GM20431 (cell line): ENCODE results near the gene MESP2.

Experiments
- in situ Hi-C: fragments of 300-500 bp; cut with MseI, MboI; formaldehyde crosslinking; loops from one replicate; pipeline ENCODE4 v1.15.0; 2020; ENCODE audit warnings: low sequenced_read_pairs; ENCODE audit not compliant: unreplicated experiment

MESP2 gene

DNA sequence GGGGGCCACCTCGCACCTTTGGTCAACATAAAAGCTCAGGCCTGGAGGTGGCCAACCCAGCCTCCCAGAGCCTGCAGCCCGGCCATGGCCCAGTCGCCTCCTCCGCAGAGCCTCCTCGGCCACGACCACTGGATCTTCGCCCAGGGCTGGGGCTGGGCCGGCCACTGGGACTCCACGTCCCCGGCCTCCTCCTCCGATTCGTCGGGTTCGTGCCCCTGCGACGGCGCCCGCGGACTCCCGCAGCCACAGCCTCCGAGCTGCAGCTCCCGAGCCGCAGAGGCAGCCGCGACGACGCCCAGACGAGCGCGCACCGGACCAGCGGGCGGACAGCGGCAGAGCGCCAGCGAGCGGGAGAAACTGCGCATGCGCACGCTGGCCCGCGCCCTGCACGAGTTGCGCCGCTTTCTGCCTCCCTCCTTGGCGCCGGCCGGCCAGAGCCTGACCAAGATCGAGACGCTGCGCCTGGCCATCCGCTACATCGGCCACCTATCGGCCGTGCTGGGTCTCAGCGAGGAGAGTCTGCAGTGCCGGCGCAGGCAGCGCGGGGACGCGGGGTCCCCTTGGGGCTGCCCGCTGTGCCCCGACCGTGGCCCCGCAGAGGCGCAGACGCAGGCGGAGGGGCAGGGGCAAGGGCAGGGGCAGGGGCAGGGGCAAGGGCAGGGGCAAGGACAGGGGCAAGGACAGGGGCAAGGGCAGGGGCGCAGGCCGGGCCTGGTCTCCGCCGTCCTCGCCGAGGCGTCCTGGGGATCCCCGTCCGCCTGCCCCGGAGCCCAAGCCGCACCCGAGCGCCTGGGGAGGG is at the start of gene MESP2:
Gene MESP2, plus strand, starts transcription at position 59 of the 799 bp plus-strand sequence. Its CDS starts 26 bp downstream, at position 85.
- in situ Hi-C loops: no loop called here

GRCh38 chr15:89728254-89728653 is 47.9 kb upstream of the MESP2 start:
- in situ Hi-C loops: loop anchor here (25.0 kb wide), 1 partner anchor 359 kb away; no protein-coding TSS in a partner anchor

- in situ Hi-C loops: loop anchor here (25.0 kb wide), 1 partner anchor 356 kb away; no protein-coding TSS in a partner anchor
These were observed 44.9 kb upstream of the MESP2 start for GRCh38 chr15:89731275-89731674.

GRCh38 chr15:89732451-89733172 is 43.5 kb upstream of the MESP2 start:
- in situ Hi-C loops: loop anchor here (25.0 kb wide), 1 partner anchor 355 kb away; no protein-coding TSS in a partner anchor

DNA sequence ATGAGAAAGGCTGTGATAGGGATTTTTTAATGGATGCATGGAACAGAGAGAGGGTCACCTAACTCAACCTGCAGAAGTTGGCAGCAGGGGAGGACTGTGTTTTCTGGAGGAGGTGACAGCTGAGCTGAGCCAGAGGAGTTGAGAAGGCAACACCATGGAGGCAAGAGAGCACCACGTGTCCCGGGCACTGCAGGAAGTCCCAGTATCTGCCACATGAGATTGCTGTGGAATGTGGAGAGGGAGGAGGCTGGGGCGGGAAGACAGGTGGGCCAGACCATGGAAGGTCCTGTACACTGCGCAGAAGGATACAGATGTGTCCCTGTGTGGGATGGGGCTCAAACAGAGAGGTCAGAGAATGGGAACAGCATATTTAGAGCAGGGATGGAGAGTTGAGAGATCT is 40.4 kb upstream of the MESP2 start:
- in situ Hi-C loops: loop anchor here (25.0 kb wide), 1 partner anchor 352 kb away; no protein-coding TSS in a partner anchor

GRCh38 chr15:89740137-89740536 is 36.0 kb upstream of the MESP2 start:
- in situ Hi-C loops: loop anchor here (25.0 kb wide), 1 partner anchor 347 kb away; no protein-coding TSS in a partner anchor

- in situ Hi-C loops: loop anchor here (25.0 kb wide), 1 partner anchor 344 kb away; no protein-coding TSS in a partner anchor
These were observed 33.1 kb upstream of the MESP2 start for GRCh38 chr15:89743011-89743410.

DNA sequence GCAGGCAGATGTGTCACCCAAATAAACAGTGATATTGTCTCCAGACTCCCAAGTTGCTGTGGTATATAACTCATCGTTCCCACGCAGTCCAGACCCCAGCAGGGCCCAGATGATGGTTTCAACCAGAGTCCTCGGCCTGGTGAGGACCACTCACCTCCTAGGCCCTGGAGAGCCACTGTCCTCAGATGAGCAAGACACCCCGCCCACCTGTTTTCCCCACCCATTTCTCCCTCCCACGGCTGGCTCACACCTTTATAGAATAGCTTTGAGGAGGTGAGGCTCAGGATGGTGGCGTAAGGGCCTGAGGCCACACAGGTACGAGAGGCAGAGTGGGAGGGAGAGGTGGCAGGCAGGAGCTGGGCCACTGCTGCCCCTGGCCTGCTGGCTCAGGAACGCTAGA is 32.5 kb upstream of the MESP2 start:
- in situ Hi-C loops: loop anchor here (25.0 kb wide), 1 partner anchor 344 kb away; no protein-coding TSS in a partner anchor

DNA sequence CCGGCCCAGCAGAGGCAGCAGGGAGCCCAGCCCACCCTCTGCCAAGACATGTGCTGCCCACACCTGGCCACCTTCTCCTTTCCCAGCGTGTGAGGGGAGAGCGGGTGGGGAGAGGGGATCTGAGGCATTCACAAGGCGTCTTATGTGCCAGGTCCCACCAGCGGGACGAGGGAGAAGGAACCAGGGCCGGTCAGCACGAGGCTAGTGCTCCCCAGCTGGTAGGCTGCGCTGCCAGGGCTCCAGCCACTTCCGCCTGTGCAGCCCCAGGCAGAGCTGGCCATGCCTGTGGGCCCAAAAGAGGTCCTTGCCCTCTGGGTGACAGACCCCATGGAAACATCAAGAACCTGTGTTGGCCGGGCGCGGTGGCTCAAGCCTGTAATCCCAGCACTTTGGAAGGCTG is 31.0 kb upstream of the MESP2 start:
- in situ Hi-C loops: loop anchor here (25.0 kb wide), 1 partner anchor 342 kb away; no protein-coding TSS in a partner anchor

DNA sequence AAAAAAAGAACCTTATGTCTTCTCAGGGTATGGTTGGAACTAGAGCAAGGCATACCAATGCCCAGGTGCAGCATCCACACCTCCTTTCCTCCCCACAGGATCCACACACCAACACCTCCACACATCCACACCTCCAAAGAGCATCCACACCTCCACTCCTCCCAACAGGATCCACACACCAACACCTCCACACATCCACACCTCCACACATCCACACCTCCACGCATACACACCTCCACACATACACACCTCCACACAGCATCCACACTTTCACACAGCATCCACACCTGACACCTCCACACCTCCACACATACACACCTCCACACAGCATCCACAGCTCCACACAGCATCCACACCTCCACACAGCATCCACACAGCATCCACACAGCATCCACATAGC is 30.4 kb upstream of the MESP2 start:
- in situ Hi-C loops: loop anchor here (25.0 kb wide), 1 partner anchor 342 kb away; no protein-coding TSS in a partner anchor

DNA sequence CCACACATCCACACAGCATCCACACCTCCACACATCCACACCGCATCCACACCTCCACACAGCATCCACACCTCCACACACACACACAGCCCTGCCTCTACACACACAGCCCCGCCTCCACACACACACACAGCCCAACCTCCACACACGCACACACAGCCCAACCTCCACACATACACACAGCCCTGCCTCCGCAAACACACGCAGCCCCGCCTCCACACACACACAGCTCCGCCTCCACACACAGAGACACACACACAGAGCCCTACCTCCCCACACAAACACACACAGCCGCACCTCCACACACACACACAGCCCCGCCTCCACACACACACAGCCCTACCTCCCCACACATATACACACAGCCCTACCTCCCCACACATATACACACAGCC is 29.7 kb upstream of the MESP2 start:
- in situ Hi-C loops: loop anchor here (25.0 kb wide), 1 partner anchor 341 kb away; no protein-coding TSS in a partner anchor

GRCh38 chr15:89747708-89748682 is 28.1 kb upstream of the MESP2 start:
- in situ Hi-C loops: loop anchor here (25.0 kb wide), 1 partner anchor 339 kb away; no protein-coding TSS in a partner anchor

GRCh38 chr15:89749054-89749453 is 27.1 kb upstream of the MESP2 start:
- in situ Hi-C loops: loop anchor here (25.0 kb wide), 1 partner anchor 338 kb away; no protein-coding TSS in a partner anchor

- in situ Hi-C loops: loop anchor here (25.0 kb wide), 1 partner anchor 338 kb away; no protein-coding TSS in a partner anchor
These were observed 26.6 kb upstream of the MESP2 start for GRCh38 chr15:89749526-89749925.

- in situ Hi-C loops: loop anchor here (10.0 to 25.0 kb wide), 2 partner anchors 125 to 337 kb away; no protein-coding TSS in a partner anchor
These were observed 26.1 kb upstream of the MESP2 start for GRCh38 chr15:89749951-89750559.

GRCh38 chr15:89750560-89751542 is 25.3 kb upstream of the MESP2 start, which contains the start of gene MESP1:
MESP1 (minus strand) TSS chr15:89751249; CDS start chr15:89751231, 18 bp downstream.
- in situ Hi-C loops: loop anchor here (10.0 kb wide), 1 partner anchor 124 kb away; no protein-coding TSS in a partner anchor

GRCh38 chr15:89751748-89752147 is 24.4 kb upstream of the MESP2 start:
- in situ Hi-C loops: loop anchor here (10.0 kb wide), 1 partner anchor 123 kb away; no protein-coding TSS in a partner anchor
